A549 (cell line): ENCODE data around the gene ACAN.

Experiments
- CBX2 ChIP-seq: fragments of 200-600 bp; sonication (generic); IDR thresholded peaks from 2 replicates; pipeline ENCODE4 v1.6.1; 2016; ENCODE audit warnings: low read depth, mild to moderate bottlenecking, borderline replicate concordance
- EP300 ChIP-seq, 2 experiments: fragments of >200 bp; sonication (Bioruptor Twin); formaldehyde crosslinking; IDR thresholded peaks; 2 replicates in 1 of 2; 3 replicates in 1 of 2; pipeline ENCODE4 v1.6.1; 2016 to 2017
- FOSL2 ChIP-seq, 2 experiments: fragments of 450-650 bp in 1 of 2; fragments of >200 bp in 1 of 2; sonication (Bioruptor Twin) in 1 of 2; formaldehyde crosslinking; IDR thresholded peaks; 2 replicates each; pipeline versions ENCODE4 v1.5.0 to v1.6.1; 2016 to 2020; ENCODE audit warnings: mild to moderate bottlenecking in 1 of 2, moderate library complexity in 1 of 2
- JUNB ChIP-seq: fragments of >200 bp; sonication (Bioruptor Twin); formaldehyde crosslinking; IDR thresholded peaks from 2 replicates; pipeline ENCODE4 v1.6.1; 2016
- PHF8 ChIP-seq: fragments of 200-600 bp; sonication (generic); IDR thresholded peaks from 2 replicates; pipeline ENCODE4 v1.6.1; 2016; ENCODE audit warnings: low read depth, mild to moderate bottlenecking, antibody characterized with exemption, moderate library complexity, borderline replicate concordance
- POLR2A ChIP-seq: IDR thresholded peaks from 2 replicates; pipeline ENCODE4 v1.6.1; 2012; ENCODE audit warnings: mild to moderate bottlenecking, low read length
- POLR2AphosphoS2 ChIP-seq: conservative IDR thresholded peaks from 2 replicates; pipeline ENCODE4 v1.6.1; 2012; ENCODE audit warnings: low read length, improper control_type of control experiment, inconsistent platforms
- RFX5 ChIP-seq: fragments of 450-650 bp; IDR thresholded peaks from 2 replicates; pipeline ENCODE4 v1.7.1; 2014; ENCODE audit warnings: antibody characterized with exemption, mild to moderate bottlenecking, moderate library complexity
- SMC3 ChIP-seq: fragments of >200 bp; sonication (Bioruptor Twin); formaldehyde crosslinking; IDR thresholded peaks from 3 replicates; pipeline ENCODE4 v1.6.1; 2018; ENCODE audit warnings: inconsistent platforms
- SREBF2 ChIP-seq: fragments of 450-650 bp; IDR thresholded peaks from 2 replicates; pipeline ENCODE4 v1.6.1; 2014; ENCODE audit warnings: mild to moderate bottlenecking, moderate library complexity
- TF ChIP-seq, protein P1 (sequence below): fragments of 450-650 bp; IDR thresholded peaks from 2 replicates; pipeline ENCODE4 v1.6.1; 2014; ENCODE audit warnings: antibody characterized with exemption
- TF ChIP-seq, protein P2 (sequence below): fragments of 200-600 bp; sonication (generic); IDR thresholded peaks from 2 replicates; pipeline ENCODE4 v1.6.1; 2016; ENCODE audit warnings: antibody characterized with exemption, mild to moderate bottlenecking, moderate library complexity
- TF ChIP-seq, protein P3 (sequence below): fragments of >200 bp; sonication (Bioruptor Twin); formaldehyde crosslinking; IDR thresholded peaks from 3 replicates; pipeline ENCODE4 v1.6.1; 2016
- TF ChIP-seq, protein P4 (sequence below): fragments of >200 bp; sonication (Bioruptor Twin); formaldehyde crosslinking; IDR thresholded peaks from 3 replicates; pipeline ENCODE4 v1.5.1; 2016

DNA sequence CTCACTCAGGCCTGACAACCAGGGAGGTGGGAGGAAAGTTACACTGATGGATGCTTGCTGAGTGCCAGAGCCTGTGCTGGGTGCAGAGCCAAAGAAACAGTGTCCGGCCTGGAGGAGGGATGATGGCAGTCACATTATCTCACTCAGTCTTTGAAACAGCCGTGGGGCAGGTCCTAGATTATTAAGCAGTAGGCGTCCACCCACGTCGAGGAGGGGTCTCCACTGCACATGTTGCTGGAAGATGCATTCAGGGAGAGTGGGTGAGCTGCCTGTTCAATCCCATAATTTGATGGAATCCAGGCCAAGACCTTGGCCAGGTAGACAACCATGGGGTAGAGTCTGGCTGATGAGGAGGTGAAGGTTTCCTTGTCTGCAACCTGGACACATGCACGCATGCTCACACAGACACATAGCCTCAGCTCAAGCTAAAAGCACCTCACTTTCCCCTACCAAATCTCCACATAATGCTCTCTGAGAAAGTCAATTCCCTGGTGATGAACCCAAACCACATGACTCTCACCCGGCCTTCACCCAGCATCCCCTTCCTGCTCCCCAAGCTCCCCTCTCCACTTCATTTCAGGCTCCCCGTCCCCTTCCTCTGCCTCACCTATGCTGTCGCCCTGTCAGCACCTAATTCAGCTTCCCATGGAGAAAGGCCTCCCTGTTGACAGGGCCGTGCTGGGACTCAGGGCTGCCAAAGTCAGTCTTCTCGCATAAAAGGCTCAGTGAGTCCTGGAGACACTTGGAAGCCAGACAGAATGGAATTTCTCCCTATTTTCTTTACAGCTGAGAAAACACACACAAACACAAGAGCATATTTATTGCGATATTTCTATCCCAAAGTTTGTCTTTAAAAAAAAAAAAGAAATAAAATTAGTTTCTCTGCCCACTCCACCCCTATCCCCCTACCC is 29.8 kb downstream of the ACAN start:
- TF ChIP-seq JUNB (no peak), SMC3 (no peak), POLR2A (no peak), SREBF2 (no peak), CBX2 (no peak), EP300 (IDR thresholded peaks at IDR 0.05) (no peak), RFX5 (no peak), FOSL2 (IDR thresholded peaks at IDR 0.05) (no peak), FOSL2 (CRISPR knock-in tag; IDR thresholded peaks at IDR 0.05) (no peak), PHF8 (no peak), POLR2AphosphoS2 (no peak)
- TF ChIP-seq, protein P1, sequence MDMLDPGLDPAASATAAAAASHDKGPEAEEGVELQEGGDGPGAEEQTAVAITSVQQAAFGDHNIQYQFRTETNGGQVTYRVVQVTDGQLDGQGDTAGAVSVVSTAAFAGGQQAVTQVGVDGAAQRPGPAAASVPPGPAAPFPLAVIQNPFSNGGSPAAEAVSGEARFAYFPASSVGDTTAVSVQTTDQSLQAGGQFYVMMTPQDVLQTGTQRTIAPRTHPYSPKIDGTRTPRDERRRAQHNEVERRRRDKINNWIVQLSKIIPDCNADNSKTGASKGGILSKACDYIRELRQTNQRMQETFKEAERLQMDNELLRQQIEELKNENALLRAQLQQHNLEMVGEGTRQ, result no peak
- TF ChIP-seq, protein P2, sequence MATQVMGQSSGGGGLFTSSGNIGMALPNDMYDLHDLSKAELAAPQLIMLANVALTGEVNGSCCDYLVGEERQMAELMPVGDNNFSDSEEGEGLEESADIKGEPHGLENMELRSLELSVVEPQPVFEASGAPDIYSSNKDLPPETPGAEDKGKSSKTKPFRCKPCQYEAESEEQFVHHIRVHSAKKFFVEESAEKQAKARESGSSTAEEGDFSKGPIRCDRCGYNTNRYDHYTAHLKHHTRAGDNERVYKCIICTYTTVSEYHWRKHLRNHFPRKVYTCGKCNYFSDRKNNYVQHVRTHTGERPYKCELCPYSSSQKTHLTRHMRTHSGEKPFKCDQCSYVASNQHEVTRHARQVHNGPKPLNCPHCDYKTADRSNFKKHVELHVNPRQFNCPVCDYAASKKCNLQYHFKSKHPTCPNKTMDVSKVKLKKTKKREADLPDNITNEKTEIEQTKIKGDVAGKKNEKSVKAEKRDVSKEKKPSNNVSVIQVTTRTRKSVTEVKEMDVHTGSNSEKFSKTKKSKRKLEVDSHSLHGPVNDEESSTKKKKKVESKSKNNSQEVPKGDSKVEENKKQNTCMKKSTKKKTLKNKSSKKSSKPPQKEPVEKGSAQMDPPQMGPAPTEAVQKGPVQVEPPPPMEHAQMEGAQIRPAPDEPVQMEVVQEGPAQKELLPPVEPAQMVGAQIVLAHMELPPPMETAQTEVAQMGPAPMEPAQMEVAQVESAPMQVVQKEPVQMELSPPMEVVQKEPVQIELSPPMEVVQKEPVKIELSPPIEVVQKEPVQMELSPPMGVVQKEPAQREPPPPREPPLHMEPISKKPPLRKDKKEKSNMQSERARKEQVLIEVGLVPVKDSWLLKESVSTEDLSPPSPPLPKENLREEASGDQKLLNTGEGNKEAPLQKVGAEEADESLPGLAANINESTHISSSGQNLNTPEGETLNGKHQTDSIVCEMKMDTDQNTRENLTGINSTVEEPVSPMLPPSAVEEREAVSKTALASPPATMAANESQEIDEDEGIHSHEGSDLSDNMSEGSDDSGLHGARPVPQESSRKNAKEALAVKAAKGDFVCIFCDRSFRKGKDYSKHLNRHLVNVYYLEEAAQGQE, result no peak
- TF ChIP-seq, protein P3, sequence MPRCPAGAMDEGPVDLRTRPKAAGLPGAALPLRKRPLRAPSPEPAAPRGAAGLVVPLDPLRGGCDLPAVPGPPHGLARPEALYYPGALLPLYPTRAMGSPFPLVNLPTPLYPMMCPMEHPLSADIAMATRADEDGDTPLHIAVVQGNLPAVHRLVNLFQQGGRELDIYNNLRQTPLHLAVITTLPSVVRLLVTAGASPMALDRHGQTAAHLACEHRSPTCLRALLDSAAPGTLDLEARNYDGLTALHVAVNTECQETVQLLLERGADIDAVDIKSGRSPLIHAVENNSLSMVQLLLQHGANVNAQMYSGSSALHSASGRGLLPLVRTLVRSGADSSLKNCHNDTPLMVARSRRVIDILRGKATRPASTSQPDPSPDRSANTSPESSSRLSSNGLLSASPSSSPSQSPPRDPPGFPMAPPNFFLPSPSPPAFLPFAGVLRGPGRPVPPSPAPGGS, result no peak
- TF ChIP-seq, protein P4, sequence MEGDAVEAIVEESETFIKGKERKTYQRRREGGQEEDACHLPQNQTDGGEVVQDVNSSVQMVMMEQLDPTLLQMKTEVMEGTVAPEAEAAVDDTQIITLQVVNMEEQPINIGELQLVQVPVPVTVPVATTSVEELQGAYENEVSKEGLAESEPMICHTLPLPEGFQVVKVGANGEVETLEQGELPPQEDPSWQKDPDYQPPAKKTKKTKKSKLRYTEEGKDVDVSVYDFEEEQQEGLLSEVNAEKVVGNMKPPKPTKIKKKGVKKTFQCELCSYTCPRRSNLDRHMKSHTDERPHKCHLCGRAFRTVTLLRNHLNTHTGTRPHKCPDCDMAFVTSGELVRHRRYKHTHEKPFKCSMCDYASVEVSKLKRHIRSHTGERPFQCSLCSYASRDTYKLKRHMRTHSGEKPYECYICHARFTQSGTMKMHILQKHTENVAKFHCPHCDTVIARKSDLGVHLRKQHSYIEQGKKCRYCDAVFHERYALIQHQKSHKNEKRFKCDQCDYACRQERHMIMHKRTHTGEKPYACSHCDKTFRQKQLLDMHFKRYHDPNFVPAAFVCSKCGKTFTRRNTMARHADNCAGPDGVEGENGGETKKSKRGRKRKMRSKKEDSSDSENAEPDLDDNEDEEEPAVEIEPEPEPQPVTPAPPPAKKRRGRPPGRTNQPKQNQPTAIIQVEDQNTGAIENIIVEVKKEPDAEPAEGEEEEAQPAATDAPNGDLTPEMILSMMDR, result no peak
